GM12892 (cell line): ENCODE data around the gene MED15.

Experiments
- DNase-seq: peaks from one replicate; pipeline ENCODE4 v3.0.0; 2011; ENCODE audit not compliant: insufficient read length
- FAIRE-seq: peaks from 2 replicates; lab custom pipeline; 2011; peaks lifted over from hg19 to GRCh38; lab: Jason Lieb, UNC
- POLR2A ChIP-seq: IDR thresholded peaks from 2 replicates; pipeline ENCODE4 v1.6.1; 2011; ENCODE audit warnings: low read depth, low read length, control low read depth
- POLR2AphosphoS5 ChIP-seq: IDR thresholded peaks from 2 replicates; pipeline ENCODE4 v1.6.1; 2011; ENCODE audit warnings: low read depth, low read length, control low read depth
- TAF1 ChIP-seq: IDR thresholded peaks from 2 replicates; pipeline ENCODE4 v1.6.1; 2011; ENCODE audit warnings: low read depth, mild to moderate bottlenecking, control low read depth, low read length, borderline replicate concordance

MED15 gene

GRCh38 chr22:20573833-20574615 lies 66.6 kb downstream of the MED15 start:
- DNase-seq (no peak), FAIRE-seq (no peak)
- TF ChIP-seq POLR2AphosphoS5 (no peak), POLR2A (no peak), TAF1 (no peak)

- DNase-seq (no peak), FAIRE-seq (no peak)
- TF ChIP-seq POLR2A (no peak), POLR2AphosphoS5 (no peak), TAF1 (no peak)
These were observed 67.5 kb downstream of the MED15 start for GRCh38 chr22:20574920-20575353.

DNA sequence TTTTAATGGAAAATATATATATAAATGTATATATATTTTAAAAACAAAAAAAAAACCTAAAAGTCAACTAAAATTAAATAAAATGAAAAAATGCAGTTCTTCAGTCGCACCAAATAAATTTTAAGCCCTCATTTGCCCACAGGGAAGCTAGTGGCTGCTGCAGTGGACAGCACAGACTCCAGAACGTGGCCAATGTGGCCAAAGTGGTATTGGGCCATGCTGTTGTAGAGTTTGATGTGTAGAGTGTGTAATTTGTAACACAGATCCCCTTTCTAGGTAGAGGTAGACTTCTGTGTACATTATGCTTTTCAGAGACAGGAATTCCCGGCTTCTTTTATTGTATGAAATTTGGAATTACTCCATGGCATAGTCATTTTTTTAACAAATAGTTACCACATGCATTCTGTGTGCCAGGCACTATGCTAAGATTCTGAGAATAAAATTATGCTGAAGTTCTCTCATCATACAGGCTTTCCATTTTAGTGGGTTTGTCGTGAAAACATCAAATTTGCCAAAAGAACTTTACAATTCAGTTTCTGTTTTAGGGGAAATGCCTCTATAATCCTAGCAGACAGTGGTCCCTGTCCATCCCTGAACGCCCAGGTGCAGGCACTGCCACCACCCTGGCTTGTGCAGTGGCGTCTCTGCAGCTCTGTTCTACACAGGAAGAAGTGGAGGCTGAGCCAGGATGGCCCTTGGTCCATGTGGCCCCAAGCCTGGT lies 68.5 kb downstream of the MED15 start:
- DNase-seq (no peak), FAIRE-seq (no peak)
- TF ChIP-seq TAF1 (no peak), POLR2AphosphoS5 (no peak), POLR2A (no peak)

GRCh38 chr22:20576445-20576816 lies 69.0 kb downstream of the MED15 start:
- DNase-seq (no peak), FAIRE-seq (no peak)
- TF ChIP-seq TAF1 (no peak), POLR2AphosphoS5 (no peak), POLR2A (no peak)

GRCh38 chr22:20577045-20577444 lies 69.6 kb downstream of the MED15 start:
- DNase-seq (no peak), FAIRE-seq (no peak)
- no peak for TF ChIP-seq POLR2AphosphoS5
- no peak for TF ChIP-seq TAF1
- TF ChIP-seq POLR2A, result no peak

- no peak for FAIRE-seq
- DNase-seq, result no peak
- TF ChIP-seq TAF1 (no peak), POLR2AphosphoS5 (no peak), POLR2A (no peak)
These were observed 70.2 kb downstream of the MED15 start for GRCh38 chr22:20577549-20577975.

DNA sequence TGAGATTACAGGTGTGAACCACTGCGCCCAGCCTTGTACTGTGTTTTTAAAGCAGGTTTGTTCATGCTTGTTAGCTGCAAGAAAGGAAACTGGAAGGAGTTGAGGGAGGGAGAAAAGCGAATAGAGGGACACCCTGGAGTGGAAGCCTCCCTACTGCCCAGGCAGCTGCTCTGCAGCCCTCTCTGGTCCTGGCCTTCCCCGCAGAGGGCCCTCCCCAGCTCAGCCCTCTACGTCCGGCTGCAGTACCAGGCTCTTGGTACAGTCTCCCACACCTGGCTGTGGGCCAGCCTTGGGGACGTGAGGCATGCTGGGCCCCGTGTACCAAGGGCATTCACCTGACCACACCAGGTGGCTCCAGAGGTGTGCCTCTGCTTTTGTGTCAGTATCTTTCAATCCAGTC lies 70.8 kb downstream of the MED15 start:
- FAIRE-seq (no peak), DNase-seq (no peak)
- TF ChIP-seq TAF1 (no peak), POLR2A (no peak), POLR2AphosphoS5 (no peak)

DNA sequence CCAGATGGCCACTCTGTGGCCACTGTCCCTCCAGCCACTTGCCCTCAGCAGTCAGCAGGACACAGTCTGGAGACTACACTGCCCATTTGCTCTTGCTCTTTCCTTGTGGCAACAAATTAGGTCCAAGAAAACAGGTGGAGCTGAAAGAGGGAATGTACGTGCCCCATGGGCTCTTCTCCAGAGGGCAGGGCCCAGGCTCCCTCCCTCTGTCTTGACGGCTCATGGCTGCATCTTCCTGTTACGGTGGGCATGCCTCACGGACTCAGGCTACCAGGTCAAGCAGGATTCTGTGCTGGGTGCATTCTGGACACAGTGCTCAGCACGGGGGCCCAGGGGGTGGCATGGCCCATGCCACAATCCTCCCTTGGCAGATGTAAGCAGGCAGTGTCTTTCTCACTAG lies 71.3 kb downstream of the MED15 start:
- no peak for FAIRE-seq
- TF ChIP-seq TAF1 (no peak), POLR2A (no peak), POLR2AphosphoS5 (no peak)
- no peak for DNase-seq

DNA sequence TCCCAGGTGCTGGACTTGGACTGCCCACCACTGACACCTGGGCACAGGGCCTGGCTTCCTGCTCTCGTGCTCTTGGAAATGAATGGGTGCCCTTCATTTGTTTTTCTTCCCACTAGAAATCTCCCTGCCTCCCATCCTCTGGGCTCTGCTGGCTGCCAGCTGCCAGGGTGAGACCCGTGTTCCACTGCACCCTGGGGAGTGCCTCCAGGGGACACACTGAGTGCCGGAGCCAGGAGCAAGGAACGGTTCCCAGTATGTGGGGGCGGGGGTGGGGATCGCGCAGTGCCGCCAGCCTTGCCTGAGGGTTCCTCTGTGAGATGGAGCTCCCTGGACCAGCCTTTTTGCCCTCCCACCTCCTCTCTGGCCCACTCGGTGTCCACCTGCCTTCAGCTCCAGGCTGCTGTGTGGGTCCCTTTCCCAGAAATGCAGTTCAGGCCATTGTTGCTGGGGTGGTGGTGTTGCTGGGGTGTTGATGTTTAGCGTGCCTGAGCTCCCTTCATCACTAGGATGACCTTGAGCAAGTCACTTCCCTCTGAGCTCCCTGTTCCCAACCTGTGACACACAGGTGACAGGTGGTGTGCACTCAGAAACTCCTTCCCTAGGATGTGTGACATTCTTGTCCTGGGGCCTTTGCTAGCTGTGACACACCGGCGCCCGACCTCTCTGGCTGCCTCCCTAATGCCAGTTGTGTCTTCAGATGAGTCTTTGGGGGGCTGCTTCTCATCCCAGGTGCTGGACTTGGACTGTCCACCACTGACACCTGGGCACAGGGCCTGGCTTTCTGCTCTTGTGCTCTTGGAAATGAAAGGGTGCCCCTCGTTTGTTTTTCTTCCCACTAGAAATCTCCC lies 72.1 kb downstream of the MED15 start:
- FAIRE-seq, result no peak

GRCh38 chr22:20580179-20580578 lies 72.8 kb downstream of the MED15 start:
- TF ChIP-seq POLR2A (no peak), POLR2AphosphoS5 (no peak), TAF1 (no peak)
- no peak for FAIRE-seq
- DNase-seq, result no peak

More for the DNA sequence above, 72.1 kb downstream of the MED15 start:
- TF ChIP-seq POLR2A (no peak), POLR2AphosphoS5 (no peak), TAF1 (no peak)
- no peak for DNase-seq

DNA sequence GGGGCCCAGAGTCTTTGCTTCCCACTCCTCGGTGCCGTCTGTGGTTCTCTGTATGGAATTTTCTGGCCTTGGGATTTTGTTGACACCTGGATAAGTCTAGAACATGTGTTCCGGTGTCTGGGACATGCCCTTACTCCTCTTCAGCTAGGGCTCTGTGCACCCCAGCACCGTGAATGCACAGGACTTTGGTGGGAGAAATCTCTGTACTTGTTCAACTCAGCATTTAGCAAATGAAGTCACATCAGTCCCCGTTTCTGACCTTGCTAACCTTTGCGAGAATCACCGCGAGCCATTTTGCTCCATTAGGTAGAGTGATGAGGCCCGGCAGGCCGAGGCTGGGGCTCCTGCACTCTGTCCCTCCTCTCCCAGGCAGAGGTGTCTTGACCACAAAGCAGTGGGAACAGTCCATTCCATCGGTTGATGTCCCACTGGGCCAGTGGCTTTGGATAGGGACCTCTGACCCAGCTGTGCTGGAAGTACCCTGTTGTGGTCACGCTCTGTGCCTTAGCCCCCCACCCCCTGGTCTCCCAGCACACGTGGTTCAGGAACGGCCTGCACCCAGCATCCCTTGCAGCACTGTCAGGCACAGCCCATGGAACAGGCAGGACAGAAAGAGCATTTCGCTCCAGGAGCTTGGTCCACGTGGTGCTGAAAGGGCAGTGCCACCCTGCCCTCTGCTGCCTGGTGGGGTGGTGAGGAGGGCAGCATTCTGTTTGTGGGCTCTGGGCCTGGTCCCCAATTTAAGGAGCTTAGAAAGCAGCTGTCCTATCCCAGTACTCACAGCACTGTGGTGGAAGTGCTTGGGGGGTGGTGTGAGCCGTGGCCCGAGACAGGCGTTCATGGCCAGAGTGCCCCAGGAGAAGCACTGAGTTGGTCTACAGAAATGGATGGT lies 73.4 kb downstream of the MED15 start:
- DNase-seq (no peak), FAIRE-seq (no peak)
- TF ChIP-seq POLR2AphosphoS5 (no peak), TAF1 (no peak), POLR2A (no peak)
